Measurements from ENCODE around the gene TPRKB.

The TPRKB gene

DNA sequence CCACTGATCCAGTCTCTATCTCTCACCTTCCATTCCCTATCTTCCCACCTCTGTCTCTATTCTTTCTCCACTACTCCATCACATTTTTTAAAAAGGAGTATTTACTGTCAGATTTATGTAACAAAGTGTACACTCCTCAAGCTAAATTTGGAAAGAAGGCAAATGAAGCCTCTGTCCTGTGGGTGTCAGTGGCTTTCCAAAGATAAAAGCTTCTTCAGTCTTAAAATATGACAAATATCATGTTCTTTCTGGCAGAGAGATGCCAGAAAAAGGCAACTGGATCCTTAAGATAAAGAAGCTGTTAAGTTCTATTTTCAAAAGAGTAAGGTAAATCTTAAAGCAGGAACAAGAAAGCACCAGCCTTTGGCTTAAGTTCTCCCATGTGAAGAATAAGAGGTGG, 35.7 kb upstream of the TPRKB start:
- no peaks in the 10 kb centered on the region for H3K27me3 ChIP-seq (ENCODE audit: low read depth, low read length)
- no peaks in the 10 kb centered on the region for H4K20me1 ChIP-seq (ENCODE audit: insufficient read depth, low read length)
- no peak overlapping the region for H3K4me2 ChIP-seq (ENCODE audit: low read length)
- H3K4me1 ChIP-seq (ENCODE audit: low read length), result no peaks in the 10 kb centered on the region
- peaks cover 58% of the 10 kb centered on the region for H3K36me3 ChIP-seq (replicated peaks; ENCODE audit: low read depth, low read length)
- H3K27ac ChIP-seq (ENCODE audit: low read length), result no peak overlapping the region
- TF ChIP-seq, protein P1, sequence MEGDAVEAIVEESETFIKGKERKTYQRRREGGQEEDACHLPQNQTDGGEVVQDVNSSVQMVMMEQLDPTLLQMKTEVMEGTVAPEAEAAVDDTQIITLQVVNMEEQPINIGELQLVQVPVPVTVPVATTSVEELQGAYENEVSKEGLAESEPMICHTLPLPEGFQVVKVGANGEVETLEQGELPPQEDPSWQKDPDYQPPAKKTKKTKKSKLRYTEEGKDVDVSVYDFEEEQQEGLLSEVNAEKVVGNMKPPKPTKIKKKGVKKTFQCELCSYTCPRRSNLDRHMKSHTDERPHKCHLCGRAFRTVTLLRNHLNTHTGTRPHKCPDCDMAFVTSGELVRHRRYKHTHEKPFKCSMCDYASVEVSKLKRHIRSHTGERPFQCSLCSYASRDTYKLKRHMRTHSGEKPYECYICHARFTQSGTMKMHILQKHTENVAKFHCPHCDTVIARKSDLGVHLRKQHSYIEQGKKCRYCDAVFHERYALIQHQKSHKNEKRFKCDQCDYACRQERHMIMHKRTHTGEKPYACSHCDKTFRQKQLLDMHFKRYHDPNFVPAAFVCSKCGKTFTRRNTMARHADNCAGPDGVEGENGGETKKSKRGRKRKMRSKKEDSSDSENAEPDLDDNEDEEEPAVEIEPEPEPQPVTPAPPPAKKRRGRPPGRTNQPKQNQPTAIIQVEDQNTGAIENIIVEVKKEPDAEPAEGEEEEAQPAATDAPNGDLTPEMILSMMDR (IDR thresholded peaks at IDR 0.05; ENCODE audit: low read depth, low read length), result no peak
- no peak for TF ChIP-seq EZH2phosphoT487 (IDR thresholded peaks at IDR 0.05; ENCODE audit: low read depth)
- H3K9ac ChIP-seq (ENCODE audit: low read length), result no peak overlapping the region
- H3K79me2 ChIP-seq (ENCODE audit: low read length), result peaks cover 13% of the 10 kb centered on the region
- H2AFZ ChIP-seq (ENCODE audit: low read depth, low read length), result no peak overlapping the region
- H3K9me3 ChIP-seq (ENCODE audit: insufficient read depth, low read length), result no peaks in the 10 kb centered on the region
- no peak overlapping the region for H3K4me3 ChIP-seq (ENCODE audit: low read length)

DNA sequence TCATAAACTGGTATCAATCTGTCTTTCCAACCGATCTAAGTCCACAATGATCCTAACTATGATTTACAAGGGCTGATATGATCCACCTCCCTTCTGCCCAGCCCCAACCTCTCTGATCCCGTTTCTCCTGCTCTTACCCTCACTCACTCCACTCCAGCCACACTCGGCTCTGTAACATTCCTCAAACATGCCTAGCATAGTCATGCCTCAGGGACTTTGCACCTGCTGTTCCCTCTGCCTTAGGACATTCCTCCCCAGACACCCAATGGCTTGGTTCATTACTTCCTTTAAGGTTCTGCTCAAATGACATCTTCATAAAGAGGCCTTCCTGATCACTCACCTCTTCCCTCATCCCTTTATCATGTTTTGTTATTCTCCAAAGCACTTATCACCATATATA, 33.6 kb upstream of the TPRKB start:
- TF ChIP-seq, protein P1 (IDR thresholded peaks at IDR 0.05; ENCODE audit: low read depth, low read length), result no peak
- no peak for TF ChIP-seq EZH2phosphoT487 (IDR thresholded peaks at IDR 0.05; ENCODE audit: low read depth)
- no peaks in the 10 kb centered on the region for H3K4me1 ChIP-seq (ENCODE audit: low read length)
- H3K9ac ChIP-seq (ENCODE audit: low read length), result no peak overlapping the region
- H3K27ac ChIP-seq (ENCODE audit: low read length), result no peak overlapping the region
- no peaks in the 10 kb centered on the region for H3K9me3 ChIP-seq (ENCODE audit: insufficient read depth, low read length)
- peaks cover 54% of the 10 kb centered on the region for H3K36me3 ChIP-seq (replicated peaks; ENCODE audit: low read depth, low read length)
- H3K4me2 ChIP-seq (ENCODE audit: low read length), result no peak overlapping the region
- H3K4me3 ChIP-seq (ENCODE audit: low read length), result no peak overlapping the region
- H3K27me3 ChIP-seq (ENCODE audit: low read depth, low read length), result no peaks in the 10 kb centered on the region
- H3K79me2 ChIP-seq (ENCODE audit: low read length), result 0 out of 2 replicates have a peak, but pooled peaks cover 3% of the 10 kb centered on the region
- no peak overlapping the region for H2AFZ ChIP-seq (ENCODE audit: low read depth, low read length)
- no peaks in the 10 kb centered on the region for H4K20me1 ChIP-seq (ENCODE audit: insufficient read depth, low read length)

DNA sequence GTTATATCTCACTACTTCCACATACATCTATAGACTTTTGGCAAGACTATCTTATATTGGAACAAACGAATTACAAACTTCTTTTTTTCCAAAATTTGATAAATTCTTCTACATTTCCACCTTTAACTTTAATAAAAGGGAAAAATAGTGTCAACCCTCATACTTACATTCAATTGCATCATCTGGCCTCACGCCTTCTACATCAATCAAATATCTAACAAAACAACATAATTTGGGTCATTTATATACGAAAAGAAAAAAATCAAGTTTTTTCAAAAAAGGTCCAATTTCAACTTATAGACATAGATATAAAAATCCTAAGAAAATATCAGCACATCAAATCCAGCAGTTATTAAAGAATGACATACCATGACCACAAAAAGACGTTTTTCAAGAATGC, 29.8 kb upstream of the TPRKB start:
- Histone ChIP-seq H3K79me2 (ENCODE audit: low read length) (0 out of 2 replicates have a peak, but pooled peaks cover 3% of the 10 kb centered on the region), H2AFZ (ENCODE audit: low read depth, low read length) (no peak overlapping the region), H3K27ac (ENCODE audit: low read length) (no peak overlapping the region), H3K36me3 (replicated peaks; ENCODE audit: low read depth, low read length) (peaks cover 57% of the 10 kb centered on the region), H3K4me2 (ENCODE audit: low read length) (no peak overlapping the region), H3K9me3 (ENCODE audit: insufficient read depth, low read length) (no peaks in the 10 kb centered on the region), H4K20me1 (ENCODE audit: insufficient read depth, low read length) (no peaks in the 10 kb centered on the region), H3K27me3 (ENCODE audit: low read depth, low read length) (no peaks in the 10 kb centered on the region), H3K4me3 (ENCODE audit: low read length) (no peak overlapping the region), H3K4me1 (ENCODE audit: low read length) (no peaks in the 10 kb centered on the region), H3K9ac (ENCODE audit: low read length) (no peak overlapping the region)
- no peak for TF ChIP-seq EZH2phosphoT487 (IDR thresholded peaks at IDR 0.05; ENCODE audit: low read depth)
- TF ChIP-seq, protein P1 (IDR thresholded peaks at IDR 0.05; ENCODE audit: low read depth, low read length), result no peak

DNA sequence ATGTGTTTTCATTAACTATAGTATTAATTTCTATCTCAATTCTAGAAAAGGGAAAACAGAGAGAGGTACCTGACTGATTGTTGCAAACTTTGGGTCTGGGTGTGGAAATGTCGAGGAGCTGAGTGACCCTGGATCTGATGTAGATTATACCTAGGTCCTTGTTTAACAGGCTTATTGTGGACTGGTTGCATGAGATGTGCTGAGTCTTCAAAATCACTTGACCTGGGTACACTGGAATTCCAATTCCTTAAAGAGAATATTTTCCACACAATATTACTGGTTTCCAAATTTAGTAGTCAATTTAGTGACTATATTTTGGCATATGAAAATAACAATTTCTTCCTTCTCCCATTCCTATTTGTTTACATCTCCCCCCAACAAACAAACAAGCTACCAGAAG, 29.2 kb upstream of the TPRKB start:
- no peaks in the 10 kb centered on the region for H3K27me3 ChIP-seq (ENCODE audit: low read depth, low read length)
- no peaks in the 10 kb centered on the region for H3K9me3 ChIP-seq (ENCODE audit: insufficient read depth, low read length)
- H3K4me3 ChIP-seq (ENCODE audit: low read length), result no peak overlapping the region
- H2AFZ ChIP-seq (ENCODE audit: low read depth, low read length), result no peak overlapping the region
- TF ChIP-seq, protein P1 (IDR thresholded peaks at IDR 0.05; ENCODE audit: low read depth, low read length), result no peak
- no peak for TF ChIP-seq EZH2phosphoT487 (IDR thresholded peaks at IDR 0.05; ENCODE audit: low read depth)
- H3K27ac ChIP-seq (ENCODE audit: low read length), result no peak overlapping the region
- H3K9ac ChIP-seq (ENCODE audit: low read length), result no peak overlapping the region
- H3K4me2 ChIP-seq (ENCODE audit: low read length), result no peak overlapping the region
- H3K36me3 ChIP-seq (replicated peaks; ENCODE audit: low read depth, low read length), result peaks cover 60% of the 10 kb centered on the region
- 0 out of 2 replicates have a peak, but pooled peaks cover 3% of the 10 kb centered on the region for H3K79me2 ChIP-seq (ENCODE audit: low read length)
- no peaks in the 10 kb centered on the region for H3K4me1 ChIP-seq (ENCODE audit: low read length)
- no peaks in the 10 kb centered on the region for H4K20me1 ChIP-seq (ENCODE audit: insufficient read depth, low read length)
